ENCODE measurements around the gene ANKRD24.
"Not testable (repeated sequence)": the region's sequence is repeated elsewhere in the genome, so short reads cannot be mapped to it uniquely, and the experiment has no call there.

ANKRD24 gene

GRCh38 chr19:4230237-4230636 lies 47.7 kb downstream of the ANKRD24 start:
- DNase-seq (ENCODE audit: low spot score), result not testable (repeated sequence)

DNA sequence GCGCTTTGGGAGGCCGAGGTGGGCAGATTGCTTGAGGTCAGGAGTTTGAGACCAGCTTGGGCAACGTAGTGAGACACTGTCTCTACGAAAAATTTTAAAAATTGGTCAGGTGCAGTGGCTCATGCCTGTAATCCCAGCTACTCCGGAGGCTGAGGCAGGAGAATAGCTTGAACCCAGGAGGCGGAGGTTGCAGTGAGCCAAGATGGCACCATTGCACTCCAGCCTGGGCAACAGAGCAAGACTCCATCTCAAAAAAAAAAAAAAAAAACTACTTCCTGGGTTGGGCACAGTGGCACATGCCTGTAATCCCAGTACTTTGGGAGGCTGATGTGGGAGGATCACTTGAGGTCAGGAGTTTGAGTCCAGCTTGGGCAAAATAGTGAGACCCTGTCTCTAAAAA lies 49.0 kb downstream of the ANKRD24 start:
- not testable (repeated sequence) for DNase-seq (ENCODE audit: low spot score)

GRCh38 chr19:4232139-4232538 lies 49.6 kb downstream of the ANKRD24 start:
- DNase-seq (ENCODE audit: low spot score), result not testable (repeated sequence)

DNA sequence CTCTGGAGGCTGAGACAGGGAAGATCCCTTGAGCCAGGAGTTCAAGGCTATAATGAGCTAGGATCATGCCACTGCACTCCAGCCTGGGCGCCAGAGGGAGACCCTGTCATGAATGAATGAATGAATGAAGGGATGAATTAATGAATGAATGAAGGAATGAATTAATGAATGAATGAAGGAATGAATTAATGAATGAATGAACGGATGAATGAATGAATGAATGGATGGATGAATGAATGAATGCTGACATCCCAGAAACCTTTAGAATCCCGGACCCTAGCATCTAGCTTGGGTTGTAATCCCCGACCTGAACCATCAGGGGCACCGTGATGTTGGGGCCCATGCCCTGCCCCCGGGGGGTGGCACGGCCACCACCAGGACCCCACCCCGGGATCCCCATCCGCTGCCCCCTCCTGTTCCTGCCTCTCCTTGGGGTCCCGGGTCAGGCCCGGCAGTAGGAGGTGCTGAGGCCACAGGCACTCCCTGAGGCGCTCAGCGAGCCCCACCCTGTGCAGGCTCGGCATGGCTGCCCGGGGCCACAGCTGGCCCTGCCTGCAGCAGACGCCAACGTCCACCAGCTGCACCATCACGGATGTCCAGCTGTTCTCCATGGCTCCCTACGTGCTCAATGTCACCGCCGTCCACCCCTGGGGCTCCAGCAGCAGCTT lies 50.3 kb downstream of the ANKRD24 start:
- DNase-seq (ENCODE audit: low spot score), result no peak

GRCh38 chr19:4233282-4233853 lies 50.9 kb downstream of the ANKRD24 start:
- DNase-seq (ENCODE audit: low spot score), result no peak

GRCh38 chr19:4234142-4234861 lies 51.8 kb downstream of the ANKRD24 start:
- no peak for DNase-seq (ENCODE audit: low spot score)

DNA sequence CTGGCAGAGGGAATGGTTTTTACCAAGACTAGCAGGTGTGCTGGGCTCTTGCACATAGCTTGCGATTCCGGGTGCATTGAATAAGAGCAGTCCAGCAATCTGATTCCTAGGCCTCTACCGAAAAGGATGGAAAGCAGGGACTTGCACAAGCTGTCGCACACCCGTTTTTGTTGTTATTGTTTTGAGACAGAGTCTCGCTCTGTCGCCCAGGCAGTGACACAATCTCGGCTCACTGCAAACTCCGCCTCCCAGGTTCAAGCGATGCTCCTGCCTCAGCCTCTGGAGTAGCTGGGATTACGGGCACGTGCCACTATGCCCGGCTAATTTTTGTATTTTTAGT lies 52.3 kb downstream of the ANKRD24 start:
- DNase-seq (ENCODE audit: low spot score), result no peak

- DNase-seq (ENCODE audit: low spot score), result not testable (repeated sequence)
Measured at GRCh38 chr19:4237510-4237909, 55.0 kb downstream of the ANKRD24 start.

DNA sequence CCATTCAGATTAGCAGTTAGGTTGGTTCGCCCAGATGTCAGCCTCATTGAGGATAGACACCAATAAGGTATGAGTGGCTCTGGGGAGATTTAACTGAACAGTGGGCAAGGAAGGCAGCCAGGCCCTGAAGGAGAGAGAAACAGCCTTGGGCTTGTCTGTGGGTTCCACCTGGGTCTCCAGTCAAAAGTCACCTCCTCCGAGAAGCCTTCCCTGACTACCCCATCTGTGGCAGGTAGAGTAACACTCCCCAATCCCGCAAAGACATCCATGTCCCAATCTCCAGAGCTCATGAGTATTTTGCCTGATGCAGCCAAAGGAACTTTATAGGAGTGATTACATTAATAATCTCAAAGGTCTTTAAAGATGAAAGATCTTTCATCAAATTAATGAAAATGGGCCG lies 56.3 kb downstream of the ANKRD24 start:
- no peak for DNase-seq (ENCODE audit: low spot score)

DNA sequence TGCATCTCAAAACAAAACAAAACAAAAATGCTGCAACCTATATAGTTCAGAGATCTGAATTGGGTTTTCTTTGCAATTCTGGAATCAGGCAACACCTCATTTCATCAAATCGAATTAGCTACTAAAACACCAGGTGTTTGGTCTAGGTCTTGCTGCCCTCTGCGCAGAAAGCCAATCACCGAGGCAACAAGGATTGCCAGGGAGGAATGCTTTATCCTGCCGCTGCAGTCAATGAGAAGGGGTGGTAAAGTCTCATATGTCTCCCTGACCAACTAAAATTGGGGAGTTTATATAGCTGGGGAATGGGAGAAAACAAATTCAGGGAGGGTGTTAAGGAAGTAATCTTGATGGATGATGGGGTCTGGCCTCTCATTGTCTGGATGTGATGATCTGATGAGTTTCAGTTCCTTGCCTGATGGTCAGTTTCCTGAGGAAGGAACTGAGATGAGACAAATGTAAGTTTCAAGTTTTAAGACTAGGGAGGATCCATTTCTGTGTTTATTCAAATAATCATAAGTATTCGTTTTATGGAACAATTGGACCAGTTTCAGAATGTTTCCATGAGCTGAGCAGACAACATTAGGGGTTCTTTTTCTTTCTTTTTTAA lies 59.4 kb downstream of the ANKRD24 start:
- peak; percentile 57 for DNase-seq (ENCODE audit: low spot score)

- not testable (repeated sequence) for DNase-seq (ENCODE audit: low spot score)
Measured at GRCh38 chr19:4245938-4246337, 63.4 kb downstream of the ANKRD24 start.

DNA sequence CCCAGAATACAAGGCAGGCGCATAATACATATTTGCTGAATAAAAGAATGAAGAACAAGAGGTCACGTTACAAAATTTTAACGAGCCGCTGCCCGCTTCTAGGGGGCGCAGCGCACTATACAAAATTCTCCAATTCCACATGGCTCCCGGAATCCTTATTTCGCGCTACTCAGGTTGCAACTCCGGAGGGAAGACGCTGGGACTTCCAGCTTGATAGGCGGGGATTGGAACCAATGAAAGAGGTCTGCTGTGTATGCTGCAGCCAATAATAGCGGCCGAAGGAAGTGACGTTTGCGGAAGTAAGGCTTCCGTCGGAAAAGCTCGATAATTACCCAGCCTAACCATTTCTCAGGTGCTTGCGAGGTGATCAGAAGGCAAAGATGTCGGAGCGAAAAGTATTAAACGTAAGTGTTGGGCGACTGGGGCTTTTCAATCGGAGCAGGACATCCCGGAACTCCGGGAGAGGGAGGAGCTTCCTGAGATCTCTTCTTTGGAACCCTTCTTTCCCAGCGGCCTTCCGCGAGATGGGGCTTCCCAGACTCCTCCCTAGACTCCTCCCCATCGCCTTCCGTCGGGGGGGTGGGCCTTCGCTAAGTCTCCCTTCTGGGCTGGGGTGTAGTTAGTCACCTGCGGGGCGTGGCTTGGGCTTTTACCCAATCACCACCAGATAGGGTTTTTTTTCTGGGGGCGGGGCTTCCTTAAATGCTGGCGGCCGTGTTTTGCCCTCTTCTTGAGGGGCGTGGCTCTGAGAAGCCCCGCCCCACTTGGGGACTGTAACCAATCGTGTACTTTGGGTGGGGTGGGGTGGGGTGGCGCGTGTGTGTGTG lies 64.5 kb downstream of the ANKRD24 start, which contains the start of gene YJU2:
Gene YJU2 (plus strand): TSS at position 314 of the 827 bp plus-strand sequence. CDS start 67 bp downstream, at position 381.
- peak; percentile 98 for DNase-seq (ENCODE audit: low spot score)

GRCh38 chr19:4256563-4256962 lies 74.1 kb downstream of the ANKRD24 start:
- DNase-seq (ENCODE audit: low spot score), result no peak

DNA sequence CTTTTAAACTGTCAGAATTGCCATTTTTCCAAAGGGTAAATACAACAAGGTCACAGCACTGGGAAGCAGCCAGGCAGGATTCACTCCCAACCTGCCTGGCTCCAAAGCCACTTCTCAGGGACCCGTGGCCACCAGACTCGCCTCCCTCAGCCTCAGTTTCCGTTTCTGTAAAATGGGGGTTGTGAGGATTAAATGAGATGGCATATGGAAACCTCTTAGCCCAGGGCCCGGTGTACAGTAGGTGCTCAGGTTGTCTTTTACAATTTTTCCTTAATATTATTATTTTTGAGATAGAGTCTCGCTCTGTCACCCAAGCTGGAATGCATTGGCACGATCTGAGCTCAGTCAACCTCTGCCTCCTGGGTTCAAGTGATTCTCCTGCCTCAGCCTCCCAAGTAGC lies 74.5 kb downstream of the ANKRD24 start:
- no peak for DNase-seq (ENCODE audit: low spot score)

DNA sequence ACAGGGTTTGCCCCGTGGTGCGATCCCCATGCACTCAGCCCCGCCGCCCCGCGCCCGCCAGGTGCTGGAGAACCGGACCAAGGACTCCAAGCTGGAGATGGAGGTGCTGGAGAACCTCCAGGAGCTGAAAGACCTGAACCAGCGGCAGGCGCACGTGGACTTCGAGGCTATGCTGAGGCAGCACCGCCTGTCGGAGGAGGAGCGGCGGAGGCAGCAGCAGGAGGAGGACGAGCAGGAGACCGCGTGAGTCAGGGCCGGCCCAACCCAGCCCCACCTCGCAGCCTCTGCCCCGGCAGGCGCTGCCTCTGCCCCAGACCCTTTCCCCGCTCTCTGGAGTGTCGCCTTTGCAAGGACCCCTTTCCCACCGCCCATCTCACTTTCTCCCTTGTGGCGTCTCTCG lies 75.7 kb downstream of the ANKRD24 start:
- no peak for DNase-seq (ENCODE audit: low spot score)

GRCh38 chr19:4260613-4261191 lies 78.2 kb downstream of the ANKRD24 start:
- no peak for DNase-seq (ENCODE audit: low spot score)

DNA sequence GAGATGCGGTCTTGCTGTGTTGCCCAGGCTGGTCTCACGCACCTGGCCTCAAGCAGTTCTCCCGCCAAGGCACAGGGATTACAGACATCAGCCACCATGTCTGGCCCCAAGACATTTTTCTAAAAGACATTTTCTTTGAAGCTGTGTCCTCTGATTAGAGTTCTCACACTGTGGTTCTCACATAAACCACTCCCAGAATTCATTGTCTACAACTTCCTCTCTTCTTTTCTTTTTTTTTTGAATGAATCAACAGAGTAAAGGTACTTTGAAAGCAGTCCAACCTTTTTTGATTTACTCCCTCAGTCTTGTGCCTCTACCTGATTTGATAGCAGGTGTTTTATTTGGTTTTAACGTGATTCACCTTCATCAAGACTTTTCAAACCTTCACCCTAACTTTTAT lies 82.3 kb downstream of the ANKRD24 start:
- no peak for DNase-seq (ENCODE audit: low spot score)

DNA sequence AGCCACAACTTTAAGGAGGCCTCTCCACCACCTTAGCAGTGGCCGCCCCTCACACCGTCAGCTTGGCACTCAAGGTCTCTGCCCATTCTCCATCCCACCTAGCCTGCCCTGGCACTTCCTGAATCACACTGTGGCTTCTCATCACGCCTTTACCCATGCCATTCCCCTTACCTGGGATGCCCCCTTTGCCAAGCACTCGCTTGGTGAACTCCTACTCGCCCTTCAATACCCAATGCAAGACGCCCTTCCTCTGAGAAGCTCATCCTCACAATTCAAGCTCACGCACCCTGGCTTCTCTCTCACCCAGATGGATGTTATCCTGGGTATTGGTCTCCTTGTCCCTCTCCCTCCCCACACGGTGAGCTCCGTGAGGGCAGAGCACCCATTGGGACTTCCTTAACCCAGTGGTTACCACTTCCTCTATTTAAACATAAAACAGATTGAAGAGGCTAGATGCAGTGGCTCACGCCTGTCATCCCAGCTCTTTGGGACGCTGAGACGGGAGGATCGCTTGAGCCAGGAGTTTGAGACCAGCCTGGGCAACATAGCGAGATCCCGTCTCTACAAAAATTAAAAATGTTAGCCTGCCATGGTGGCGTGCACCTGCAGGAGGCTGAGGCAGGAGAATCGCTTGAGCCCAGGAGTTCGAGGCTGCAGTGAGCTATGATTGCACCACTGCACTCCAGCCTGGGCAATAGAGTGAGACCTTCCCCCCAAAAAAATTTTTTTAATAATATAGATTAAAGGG lies 83.9 kb downstream of the ANKRD24 start:
- DNase-seq (ENCODE audit: low spot score), result no peak

- DNase-seq (ENCODE audit: low spot score), result no peak
Measured at GRCh38 chr19:4267101-4267900, 84.8 kb downstream of the ANKRD24 start.

Measured in pons (tissue), 1 donor.